Large intestine (tissue), 3 donors: ENCODE data around the gene STX5. TPM values are rescaled to one million over a fixed set of nuclear protein-coding genes. Genes with fewer than 3 reads are reported as not detected.
"Not testable (repeated sequence)": the region's sequence is repeated elsewhere in the genome, so short reads cannot be mapped to it uniquely, and the experiment has no call there.

Experiments used
- DNase-seq, 2 donors: peaks; one replicate each; pipeline versions ENCODE4 v3.0.0 to v3.0.0-alpha.2; 2013
- H3K27ac ChIP-seq: one replicate; pipeline ENCODE4 v1.5.1; 2013; ENCODE audit warnings: low read length
- H3K27me3 ChIP-seq: 2 replicates; pipeline ENCODE4 v1.6.1; 2013; ENCODE audit warnings: low read length; ENCODE audit not compliant: control insufficient read depth, insufficient read depth
- H3K36me3 ChIP-seq: 2 replicates; pipeline ENCODE4 v1.6.1; 2013; ENCODE audit warnings: low read length; ENCODE audit not compliant: control insufficient read depth, insufficient read depth
- H3K4me1 ChIP-seq: one replicate; pipeline ENCODE4 v1.6.1; 2013; ENCODE audit warnings: low read length; ENCODE audit not compliant: control insufficient read depth, insufficient read depth
- H3K4me3 ChIP-seq: one replicate; pipeline ENCODE4 v1.5.1; 2013; ENCODE audit warnings: low read length
- H3K9me3 ChIP-seq: one replicate; pipeline ENCODE4 v1.6.1; 2013; ENCODE audit warnings: mild to moderate bottlenecking, low read depth, low read length, moderate library complexity; ENCODE audit not compliant: control insufficient read depth
- WGBS: methylation state at CpG from one replicate; pipeline ENCODE4 v1.1.5; 2013; ENCODE audit warnings: low lambda C conversion rate; ENCODE audit not compliant: insufficient coverage; 5-methylcytosine and 5-hydroxymethylcytosine counted together
- polyA plus RNA-seq: library from polyadenylated mRNA; unstranded; fragments of 120-200 nt; gene quantifications from one replicate; pipeline ENCODE4 v1.2.1, GENCODE V29; 2013

STX5 gene
- polyA plus RNA-seq, 1 donor: 42.4 TPM

GRCh38 chr11:62828130-62828529 is 3.7 kb downstream of the STX5 start:
- not testable (repeated sequence) for DNase-seq, H3K4me1 ChIP-seq, H3K27ac ChIP-seq, H3K27me3 ChIP-seq, H3K4me3 ChIP-seq, H3K9me3 ChIP-seq
- WGBS: 100% methylated on average over 1 of the region's 8 CpGs
- peaks cover 46% of the 10 kb centered on the region for H3K36me3 ChIP-seq

GRCh38 chr11:62823677-62824076 is 8.2 kb downstream of the STX5 start:
- Histone ChIP-seq H3K27ac (no peak overlapping the region), H3K4me3 (no peak overlapping the region), H3K4me1 (no peaks in the 10 kb centered on the region), H3K36me3 (peaks cover 72% of the 10 kb centered on the region), H3K27me3 (no peaks in the 10 kb centered on the region), H3K9me3 (no peaks in the 10 kb centered on the region)
- no CpG with 5 or more reads among the region's 3 CpGs for WGBS
- DNase-seq: no peak

GRCh38 chr11:62817129-62817528 is 14.7 kb downstream of the STX5 start:
- Histone ChIP-seq H3K4me1 (no peaks in the 10 kb centered on the region), H3K27me3 (no peaks in the 10 kb centered on the region), H3K9me3 (no peaks in the 10 kb centered on the region), H3K4me3 (no peak overlapping the region), H3K27ac (no peak overlapping the region), H3K36me3 (peaks cover 38% of the 10 kb centered on the region)
- no peak for DNase-seq
- WGBS: 100% methylated on average over 1 of the region's 4 CpGs

- Histone ChIP-seq H3K27me3 (no peaks in the 10 kb centered on the region), H3K36me3 (peaks cover 33% of the 10 kb centered on the region), H3K9me3 (no peaks in the 10 kb centered on the region), H3K4me3 (no peak overlapping the region), H3K27ac (no peak overlapping the region), H3K4me1 (no peaks in the 10 kb centered on the region)
- DNase-seq: no peak
- 75% methylated on average over 2 of the region's 8 CpGs for WGBS
Observed at GRCh38 chr11:62816557-62816956, 15.3 kb downstream of the STX5 start.

- no peak overlapping the region for H3K4me3 ChIP-seq
- H3K9me3 ChIP-seq: no peaks in the 10 kb centered on the region
- WGBS: no CpG with 5 or more reads among the region's 2 CpGs
- no peaks in the 10 kb centered on the region for H3K27me3 ChIP-seq
- H3K4me1 ChIP-seq: no peaks in the 10 kb centered on the region
- no peak overlapping the region for H3K27ac ChIP-seq
- H3K36me3 ChIP-seq: peaks cover 14% of the 10 kb centered on the region
- DNase-seq: no peak
Observed at GRCh38 chr11:62811659-62812058, 20.2 kb downstream of the STX5 start.

- Histone ChIP-seq H3K27me3 (no peaks in the 10 kb centered on the region), H3K4me1 (no peaks in the 10 kb centered on the region), H3K9me3 (no peaks in the 10 kb centered on the region), H3K27ac (no peak overlapping the region), H3K36me3 (peaks cover 8% of the 10 kb centered on the region), H3K4me3 (no peak overlapping the region)
- WGBS: 100% methylated on average over 1 of the region's 1 CpG
- DNase-seq: no peak
Observed at GRCh38 chr11:62810748-62811147, 21.1 kb downstream of the STX5 start.

- Histone ChIP-seq H3K36me3 (peaks cover 22% of the 10 kb centered on the region), H3K9me3 (no peaks in the 10 kb centered on the region), H3K4me3 (no peak overlapping the region), H3K27ac (no peak overlapping the region), H3K4me1 (peaks cover 4% of the 10 kb centered on the region), H3K27me3 (no peaks in the 10 kb centered on the region)
- no CpG with 5 or more reads among the region's 5 CpGs for WGBS
- no peak for DNase-seq
Observed at GRCh38 chr11:62806611-62807121, 25.2 kb downstream of the STX5 start.

GRCh38 chr11:62805961-62806441 is 25.9 kb downstream of the STX5 start:
- Histone ChIP-seq H3K27me3 (no peaks in the 10 kb centered on the region), H3K9me3 (no peaks in the 10 kb centered on the region), H3K4me3 (peak overlapping the region; percentile 67), H3K4me1 (peaks cover 4% of the 10 kb centered on the region), H3K36me3 (peaks cover 29% of the 10 kb centered on the region), H3K27ac (peak overlapping the region; percentile 50)
- DNase-seq: peak in 1 of 2 donors; percentile 20
- WGBS: no CpG with 5 or more reads among the region's 12 CpGs

GRCh38 chr11:62805076-62805892 is 26.6 kb downstream of the STX5 start, which contains the start of gene NXF1:
NXF1 (minus strand) TSS chr11:62805440; CDS start chr11:62805356, 84 bp downstream.
- H3K36me3 ChIP-seq: peaks cover 36% of the 10 kb centered on the region
- no CpG with 5 or more reads among the region's 77 CpGs for WGBS
- peaks cover 4% of the 10 kb centered on the region for H3K4me1 ChIP-seq
- H3K27me3 ChIP-seq: no peaks in the 10 kb centered on the region
- H3K9me3 ChIP-seq: no peaks in the 10 kb centered on the region
- peak within 1 kb of the TSS; percentile 67 for H3K4me3 ChIP-seq
- H3K27ac ChIP-seq: peak within 1 kb of the TSS; percentile 69
- DNase-seq: peak; percentile 96 to 97

GRCh38 chr11:62804310-62805075 is 27.4 kb downstream of the STX5 start:
- peak overlapping the region; percentile 67 for H3K4me3 ChIP-seq
- H3K27me3 ChIP-seq: no peaks in the 10 kb centered on the region
- peaks cover 4% of the 10 kb centered on the region for H3K4me1 ChIP-seq
- peaks cover 44% of the 10 kb centered on the region for H3K36me3 ChIP-seq
- no peaks in the 10 kb centered on the region for H3K9me3 ChIP-seq
- DNase-seq: peak in 1 of 2 donors; percentile 14
- peak overlapping the region; percentile 69 for H3K27ac ChIP-seq
- no CpG with 5 or more reads among the region's 14 CpGs for WGBS
